Activated CD4-positive, alpha-beta T cell treated with anti-CD3 and anti-CD28 coated beads, Interleukin-2, amount 50 U/mL, for 24 hours (primary cell): ENCODE data around the gene STXBP4.

Experiments used
- DNase-seq, 2 donors: peaks; one replicate each; pipeline ENCODE4 v3.0.0-alpha.2; 2020; ENCODE audit warnings: low read depth in 1 of 2, low spot score in 1 of 2

STXBP4 gene, protein sequence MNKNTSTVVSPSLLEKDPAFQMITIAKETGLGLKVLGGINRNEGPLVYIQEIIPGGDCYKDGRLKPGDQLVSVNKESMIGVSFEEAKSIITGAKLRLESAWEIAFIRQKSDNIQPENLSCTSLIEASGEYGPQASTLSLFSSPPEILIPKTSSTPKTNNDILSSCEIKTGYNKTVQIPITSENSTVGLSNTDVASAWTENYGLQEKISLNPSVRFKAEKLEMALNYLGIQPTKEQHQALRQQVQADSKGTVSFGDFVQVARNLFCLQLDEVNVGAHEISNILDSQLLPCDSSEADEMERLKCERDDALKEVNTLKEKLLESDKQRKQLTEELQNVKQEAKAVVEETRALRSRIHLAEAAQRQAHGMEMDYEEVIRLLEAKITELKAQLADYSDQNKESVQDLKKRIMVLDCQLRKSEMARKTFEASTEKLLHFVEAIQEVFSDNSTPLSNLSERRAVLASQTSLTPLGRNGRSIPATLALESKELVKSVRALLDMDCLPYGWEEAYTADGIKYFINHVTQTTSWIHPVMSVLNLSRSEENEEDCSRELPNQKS

DNA sequence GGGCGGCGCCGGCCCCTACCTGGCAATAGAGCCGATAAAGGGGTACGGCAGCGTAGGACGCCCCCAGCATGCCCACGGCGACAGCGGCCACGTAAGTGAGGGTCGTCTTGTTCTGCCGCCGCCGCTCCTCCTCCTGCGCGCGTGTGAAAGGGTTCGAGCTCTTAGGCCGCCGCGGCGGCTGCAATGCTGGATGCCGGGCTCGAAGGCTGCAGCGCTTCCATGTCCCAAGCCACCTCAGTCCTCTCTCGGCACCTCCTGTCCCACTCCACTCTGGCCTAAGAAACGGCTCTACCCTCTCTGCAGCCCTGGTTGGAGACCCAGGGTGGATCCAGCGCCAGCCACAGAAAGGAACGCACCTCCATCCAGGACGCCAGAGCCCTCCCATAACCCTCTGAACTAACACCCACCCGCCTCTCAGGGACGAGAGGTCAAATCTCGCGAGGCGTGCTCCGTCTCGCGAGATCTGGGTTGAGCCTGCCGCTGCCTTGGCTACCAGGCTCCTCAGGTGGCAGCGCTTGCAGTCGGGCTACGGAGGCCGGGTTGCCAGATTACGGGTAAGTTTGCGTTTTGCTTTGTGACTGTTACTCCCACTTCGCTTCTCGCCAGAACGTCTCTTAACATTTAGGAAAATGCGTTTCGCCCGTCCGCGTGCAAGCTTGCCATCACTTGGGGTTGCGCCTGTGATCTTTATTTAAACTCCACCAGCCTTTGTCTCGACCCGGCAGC lies at the start of gene STXBP4, which contains the start of gene COX11:
TSS of gene STXBP4 (plus strand) at position 504 of the 726 bp plus-strand sequence. CDS start 17,455 bp downstream, outside the sequence.
TSS of gene COX11 (minus strand) at position 393 of the 726 bp plus-strand sequence. CDS start at position 385, 8 bp downstream.
- DNase-seq = peak; percentile 85 to 92

DNA sequence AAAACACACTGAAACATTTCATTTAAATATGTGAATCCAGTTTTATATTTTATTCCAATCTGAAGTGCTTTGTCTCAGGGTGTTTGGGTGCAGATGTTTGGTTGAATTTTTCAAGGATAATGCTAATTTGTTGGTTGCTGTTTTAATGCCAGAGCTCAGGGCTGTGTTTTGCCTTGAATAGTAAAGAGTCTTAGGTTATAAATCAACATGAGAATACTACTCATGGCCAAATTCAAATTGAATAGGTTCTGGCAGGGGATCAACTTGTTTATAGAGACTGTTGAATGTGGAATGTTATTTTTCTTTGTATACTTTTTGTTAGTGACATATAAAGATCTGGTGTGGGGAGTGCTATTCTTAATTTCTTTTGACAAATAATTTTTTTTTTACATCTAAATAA lies 49.1 kb upstream of the STXBP4 start:
- DNase-seq = no peak

- no peak for DNase-seq
Observed at GRCh38 chr17:54920819-54921218, 47.7 kb upstream of the STXBP4 start.

- DNase-seq = no peak
Observed at GRCh38 chr17:54924405-54924804, 44.2 kb upstream of the STXBP4 start.

GRCh38 chr17:54927525-54927924 lies 41.0 kb upstream of the STXBP4 start:
- no peak for DNase-seq

DNA sequence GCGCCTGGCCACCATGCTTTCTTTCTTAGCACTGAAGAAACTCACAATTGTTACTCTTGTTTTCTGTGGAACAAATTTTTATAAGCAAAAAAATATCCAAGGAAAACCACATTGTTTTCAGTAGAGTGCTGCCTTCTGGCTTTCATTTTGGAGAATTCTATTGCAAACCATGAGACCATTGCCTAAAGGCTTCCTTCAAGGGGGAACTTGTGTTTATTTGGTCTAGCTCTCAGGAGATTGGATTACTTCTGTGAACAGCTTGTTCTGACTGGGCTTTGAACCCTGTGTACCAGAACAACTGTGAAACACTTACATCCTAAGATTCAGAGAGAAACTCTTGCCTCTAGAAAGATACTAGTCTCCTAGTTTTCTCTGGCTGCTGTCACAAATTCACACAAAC lies 35.9 kb upstream of the STXBP4 start:
- DNase-seq = no peak

DNA sequence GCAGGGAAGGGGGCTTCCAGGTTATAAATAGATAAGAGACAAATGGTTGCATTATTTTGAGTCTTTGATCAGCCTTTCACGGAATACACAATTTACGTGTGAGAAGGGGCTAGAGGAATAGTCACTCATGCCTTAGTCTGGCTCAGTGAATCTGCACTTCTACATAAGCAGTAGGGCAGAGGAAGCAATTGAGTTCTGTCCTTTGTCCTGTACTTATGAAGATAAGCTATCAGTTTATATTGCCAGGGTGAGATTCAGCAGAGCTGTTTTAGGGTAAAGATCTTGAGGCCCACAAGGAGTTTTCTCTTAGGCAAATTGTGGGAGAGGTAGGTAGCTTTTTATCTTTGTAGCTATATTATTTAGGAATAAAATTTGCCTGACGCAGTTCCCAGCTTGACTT lies 34.6 kb upstream of the STXBP4 start:
- DNase-seq = no peak

GRCh38 chr17:54935471-54935870 lies 33.1 kb upstream of the STXBP4 start:
- no peak for DNase-seq

GRCh38 chr17:54937018-54937417 lies 31.5 kb upstream of the STXBP4 start:
- DNase-seq = no peak

- DNase-seq = no peak
Observed at GRCh38 chr17:54937426-54937825, 31.1 kb upstream of the STXBP4 start.

DNA sequence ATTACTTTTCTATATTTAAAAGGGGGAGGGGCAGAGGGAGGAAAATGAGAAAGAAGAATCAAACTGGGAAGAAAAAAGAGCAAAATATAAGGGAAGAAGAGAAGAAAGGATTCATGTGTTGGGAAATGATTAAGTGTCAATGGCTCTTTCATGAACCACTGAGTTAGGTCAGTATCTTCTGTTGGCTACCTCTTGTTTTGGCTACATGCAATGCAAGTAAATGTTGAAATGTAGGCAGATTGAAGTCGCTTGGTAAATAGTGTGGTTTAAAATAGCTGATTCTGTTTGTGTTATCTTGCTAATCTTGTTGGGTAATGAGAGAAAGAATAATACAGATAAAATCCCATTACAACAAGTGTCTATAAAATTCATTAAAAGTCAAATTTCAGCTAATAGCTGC lies 27.3 kb upstream of the STXBP4 start:
- no peak for DNase-seq

GRCh38 chr17:54944796-54945195 lies 23.8 kb upstream of the STXBP4 start:
- no peak for DNase-seq

- no peak for DNase-seq
Observed at GRCh38 chr17:54945231-54945630, 23.3 kb upstream of the STXBP4 start.

DNA sequence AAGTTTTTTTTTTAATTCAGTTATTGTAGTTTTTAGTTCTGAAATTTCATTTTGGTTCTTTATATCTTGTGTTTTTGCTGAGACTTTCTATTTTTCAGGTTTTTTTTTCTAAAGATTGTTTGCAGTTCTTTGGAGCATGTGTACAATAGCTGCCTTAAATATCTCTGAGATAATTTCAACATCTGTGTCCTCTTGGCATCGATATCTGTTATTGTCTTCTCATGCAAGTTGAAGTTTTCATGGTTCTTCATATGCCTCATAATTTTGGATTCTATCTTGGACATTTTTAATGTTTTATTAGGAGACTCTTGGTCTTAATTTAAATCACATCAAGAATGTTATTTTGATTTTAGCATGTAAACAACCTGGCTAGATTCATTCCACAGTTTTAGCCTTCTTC lies 22.9 kb upstream of the STXBP4 start:
- DNase-seq = no peak

DNA sequence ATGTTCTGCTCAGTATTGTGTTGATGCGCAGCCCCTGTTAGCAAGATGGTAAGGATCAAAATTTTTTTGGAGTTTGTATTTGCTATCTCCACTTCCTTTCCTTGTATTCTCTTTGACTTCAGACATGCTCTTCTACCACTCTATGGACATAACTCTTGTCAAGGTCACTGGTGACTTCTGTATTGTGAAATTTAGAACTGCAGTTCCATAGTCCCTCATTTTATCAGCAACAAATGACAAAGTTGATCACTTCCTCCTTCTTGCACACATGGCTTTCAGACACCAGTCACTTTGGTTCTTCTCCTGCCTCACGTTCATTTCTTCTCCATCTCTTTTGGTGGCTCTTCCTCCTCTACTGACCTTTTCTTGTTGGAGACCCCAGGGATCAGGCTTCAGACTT lies 21.2 kb upstream of the STXBP4 start:
- no peak for DNase-seq

DNA sequence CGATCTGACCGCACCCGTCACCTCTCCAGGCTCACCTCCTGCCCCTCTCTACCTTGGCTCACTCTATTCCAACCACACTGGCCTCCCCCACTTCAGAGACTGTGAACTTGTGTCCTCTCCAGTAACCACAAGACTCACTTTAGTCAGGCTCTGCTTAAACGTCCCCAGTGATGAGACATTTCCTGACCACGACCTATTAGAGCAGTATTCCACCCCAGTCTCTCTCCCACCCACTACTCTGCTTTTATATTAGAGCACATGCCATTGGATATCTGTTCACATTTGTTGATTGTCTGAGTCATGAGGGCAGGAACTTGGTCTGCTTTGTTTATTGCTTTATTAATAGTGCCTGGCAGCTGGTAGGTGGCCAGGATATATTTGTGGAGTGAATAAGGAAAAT lies 20.2 kb upstream of the STXBP4 start:
- no peak for DNase-seq

DNA sequence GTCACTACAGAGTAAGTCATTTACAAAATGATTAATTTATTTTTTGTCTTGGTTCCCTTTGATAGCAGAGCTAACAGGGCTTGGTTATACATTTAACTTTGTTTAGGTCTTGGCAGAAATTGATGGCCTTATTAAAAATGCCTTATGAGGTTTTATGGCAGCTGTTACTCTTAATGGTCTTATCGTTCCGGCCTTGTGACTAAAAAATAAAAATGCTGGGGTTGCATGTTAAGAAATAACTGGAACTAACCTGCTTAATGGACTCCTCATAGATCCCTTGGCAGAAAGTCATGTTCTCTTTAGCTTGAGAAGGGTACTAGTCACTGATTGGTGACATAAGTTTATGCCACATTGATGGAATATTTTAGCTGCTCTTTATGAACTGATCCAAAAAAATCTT lies 18.4 kb upstream of the STXBP4 start:
- no peak for DNase-seq

DNA sequence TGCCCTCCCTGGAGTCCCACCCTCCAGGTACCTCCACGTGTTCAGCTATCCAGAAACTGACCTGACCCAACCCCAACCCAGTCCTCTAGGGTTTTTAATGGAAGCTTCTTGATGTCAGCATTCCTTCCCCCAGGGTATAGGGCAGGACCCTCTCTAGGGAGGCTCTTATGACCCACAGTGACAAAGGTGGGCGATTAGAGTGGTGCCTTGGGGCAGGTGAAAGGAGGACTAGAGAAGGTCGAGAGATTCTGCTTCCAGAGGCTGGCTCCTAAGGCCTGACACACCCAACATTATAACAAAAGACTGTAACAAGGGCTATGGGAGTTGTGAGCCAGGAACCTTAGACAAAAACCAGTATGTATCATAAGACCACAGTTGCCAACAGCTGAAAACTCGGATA lies 17.3 kb upstream of the STXBP4 start:
- no peak for DNase-seq

GRCh38 chr17:54956791-54957190 lies 11.8 kb upstream of the STXBP4 start:
- no peak for DNase-seq

DNA sequence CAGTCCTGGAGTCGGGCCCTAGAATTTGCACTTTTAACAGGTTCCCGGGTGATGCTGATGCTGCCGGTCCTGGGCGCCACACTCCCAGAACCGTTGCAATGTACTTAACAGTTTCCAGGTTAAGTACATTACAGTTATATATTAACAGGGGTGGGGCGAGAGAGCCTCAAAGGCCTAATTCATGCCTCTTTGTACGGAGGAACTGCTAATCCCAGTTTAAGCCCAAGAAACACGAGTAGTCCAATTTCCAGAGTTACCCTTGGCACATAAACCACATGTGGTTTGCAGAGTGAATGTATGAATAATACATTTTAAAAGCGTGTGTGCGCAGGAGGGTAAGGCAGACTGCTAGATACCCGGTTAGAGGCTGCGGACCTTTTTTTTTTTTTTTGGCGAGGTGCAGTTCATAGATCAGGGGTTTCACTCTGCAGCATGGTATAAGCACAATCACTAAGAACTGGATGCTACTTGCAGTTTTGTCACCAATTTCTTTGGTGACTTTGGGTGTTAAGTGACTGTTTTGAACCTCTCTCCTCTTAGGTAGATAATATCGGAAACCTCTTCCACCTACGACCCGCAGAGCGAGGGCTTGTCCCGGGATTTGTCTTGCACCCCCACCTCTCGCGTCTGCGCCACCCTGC lies 824 bp upstream of the STXBP4 start:
- peak in 1 of 2 donors; percentile 21 for DNase-seq

- peak in 1 of 2 donors; percentile 9 for DNase-seq
Observed at GRCh38 chr17:54968988-54969332, 395 bp downstream of the STXBP4 start.
